H9 (cell line): ENCODE results near the gene TRPM3. TPM values are rescaled to one million over a fixed set of nuclear protein-coding genes. Genes with fewer than 3 reads are reported as not detected.

Source experiments
- DNase-seq: peaks from one replicate; pipeline ENCODE4 v3.0.0-alpha.2; 2017
- H2AFZ ChIP-seq: one replicate; pipeline ENCODE4 v1.6.1; 2013; ENCODE audit warnings: mild to moderate bottlenecking, low read length, control low read depth, moderate library complexity
- H2AK5ac ChIP-seq: 2 replicates; pipeline ENCODE4 v1.6.1; 2013; ENCODE audit warnings: low read length, control low read depth, mixed read lengths; ENCODE audit not compliant: insufficient read length
- H2BK120ac ChIP-seq: one replicate; pipeline ENCODE4 v1.6.1; 2013; ENCODE audit warnings: low read depth, mild to moderate bottlenecking, low read length, control low read depth, inconsistent platforms; ENCODE audit not compliant: poor library complexity, severe bottlenecking
- H2BK12ac ChIP-seq: 2 replicates; pipeline ENCODE4 v1.6.1; 2013; ENCODE audit warnings: low read length, control low read depth, mixed read lengths, low read depth; ENCODE audit not compliant: insufficient read length
- H2BK15ac ChIP-seq: 2 replicates; pipeline ENCODE4 v1.6.1; 2013; ENCODE audit warnings: low read depth, low read length, control low read depth
- H2BK20ac ChIP-seq: one replicate; pipeline ENCODE4 v1.6.1; 2013; ENCODE audit warnings: low read depth, mild to moderate bottlenecking, low read length, control low read depth, inconsistent platforms; ENCODE audit not compliant: poor library complexity, severe bottlenecking
- H2BK5ac ChIP-seq: 2 replicates; pipeline ENCODE4 v1.6.1; 2013; ENCODE audit warnings: low read length, control low read depth, mixed read lengths; ENCODE audit not compliant: insufficient read length
- H3K14ac ChIP-seq: 2 replicates; pipeline ENCODE4 v1.6.1; 2013; ENCODE audit warnings: low read length, control low read depth; ENCODE audit not compliant: insufficient read depth
- H3K18ac ChIP-seq: 2 replicates; pipeline ENCODE4 v1.6.1; 2013; ENCODE audit warnings: low read depth, mild to moderate bottlenecking, mixed read lengths, low read length, control low read depth; ENCODE audit not compliant: insufficient read length
- H3K23ac ChIP-seq: 2 replicates; pipeline ENCODE4 v1.6.1; 2013; ENCODE audit warnings: low read length, control low read depth, mixed read lengths, low read depth; ENCODE audit not compliant: insufficient read length
- H3K23me2 ChIP-seq: 2 replicates; pipeline ENCODE4 v1.6.1; 2013; ENCODE audit warnings: low read depth, mild to moderate bottlenecking, mixed read lengths, low read length, control low read depth; ENCODE audit not compliant: insufficient read length, poor library complexity, severe bottlenecking
- H3K27ac ChIP-seq: 2 replicates; pipeline ENCODE4 v1.5.1; 2013; ENCODE audit warnings: low read length, control low read depth, mixed read lengths, low read depth; ENCODE audit not compliant: insufficient read length
- H3K27me3 ChIP-seq: 2 replicates; pipeline ENCODE4 v1.6.1; 2013; ENCODE audit warnings: low read length, control low read depth, inconsistent platforms; ENCODE audit not compliant: insufficient read depth
- H3K4ac ChIP-seq: 2 replicates; pipeline ENCODE4 v1.6.1; 2013; ENCODE audit warnings: low read depth, mild to moderate bottlenecking, control low read depth, inconsistent platforms, low read length, moderate library complexity
- H3K4me1 ChIP-seq: 2 replicates; pipeline ENCODE4 v1.6.1; 2013; ENCODE audit warnings: low read length, control low read depth, inconsistent platforms; ENCODE audit not compliant: insufficient read depth
- H3K4me2 ChIP-seq: 2 replicates; pipeline ENCODE4 v1.6.1; 2013; ENCODE audit warnings: low read length, control low read depth, mixed read lengths; ENCODE audit not compliant: insufficient read length, insufficient read depth
- H3K56ac ChIP-seq: 2 replicates; pipeline ENCODE4 v1.6.1; 2013; ENCODE audit warnings: low read depth, mild to moderate bottlenecking, mixed read lengths, low read length, control low read depth; ENCODE audit not compliant: insufficient read length
- H3K79me1 ChIP-seq: 2 replicates; pipeline ENCODE4 v1.6.1; 2013; ENCODE audit warnings: low read depth, mild to moderate bottlenecking, moderate library complexity, low read length, control low read depth, inconsistent platforms; ENCODE audit not compliant: insufficient read depth, poor library complexity, severe bottlenecking
- H3K79me2 ChIP-seq: 2 replicates; pipeline ENCODE4 v1.6.1; 2013; ENCODE audit warnings: low read length, control low read depth, inconsistent platforms; ENCODE audit not compliant: insufficient read depth
- H3K9ac ChIP-seq: 2 replicates; pipeline ENCODE4 v1.6.1; 2013; ENCODE audit warnings: low read length, control low read depth, mixed read lengths; ENCODE audit not compliant: insufficient read length; ENCODE audit errors: extremely low read depth
- H3K9me3 ChIP-seq: one replicate; pipeline ENCODE4 v1.6.1; 2013; ENCODE audit warnings: low read depth, low read length, inconsistent platforms; ENCODE audit not compliant: control insufficient read depth
- H3T11ph ChIP-seq: one replicate; pipeline ENCODE4 v1.6.1; 2013; ENCODE audit warnings: mild to moderate bottlenecking, low read length, control low read depth, inconsistent platforms
- H4K20me1 ChIP-seq: one replicate; pipeline ENCODE4 v1.6.1; 2013; ENCODE audit not compliant: control insufficient read depth, insufficient read length, insufficient read depth
- H4K5ac ChIP-seq: 2 replicates; pipeline ENCODE4 v1.6.1; 2013; ENCODE audit warnings: low read depth, mild to moderate bottlenecking, mixed read lengths, low read length, control low read depth; ENCODE audit not compliant: insufficient read length
- H4K8ac ChIP-seq: replicated peaks from 2 replicates; pipeline ENCODE4 v1.6.1; 2013; ENCODE audit warnings: low read length, control low read depth, mixed read lengths, low read depth; ENCODE audit not compliant: insufficient read length
- H4K91ac ChIP-seq: 2 replicates; pipeline ENCODE4 v1.6.1; 2013; ENCODE audit warnings: low read depth, mild to moderate bottlenecking, moderate library complexity, mixed read lengths, low read length, control low read depth; ENCODE audit not compliant: insufficient read length
- H3K27ac Mint-ChIP-seq, 3 experiments: 2 replicates in 2 of 3; 3 replicates in 1 of 3; pipeline ENCODE4 v1.8.0; 2020 to 2021; ENCODE audit warnings: mixed read lengths in 3 of 3, mild to moderate bottlenecking in 1 of 3, moderate library complexity in 1 of 3
- H3K27me3 Mint-ChIP-seq: 2 replicates; pipeline ENCODE4 v1.8.0; 2021; ENCODE audit warnings: low read depth, mild to moderate bottlenecking, moderate library complexity, mixed read lengths
- H3K36me3 Mint-ChIP-seq, 3 experiments: 2 replicates in 2 of 3; 3 replicates in 1 of 3; pipeline ENCODE4 v1.8.0; 2020 to 2021; ENCODE audit warnings: low read depth in 3 of 3, mixed read lengths in 3 of 3; ENCODE audit not compliant: insufficient read depth in 1 of 3
- H3K4me1 Mint-ChIP-seq, 2 experiments: 2 replicates each; pipeline ENCODE4 v1.8.0; 2020; ENCODE audit warnings: mixed read lengths in 2 of 2
- H3K4me3 Mint-ChIP-seq, 2 experiments: 2 replicates in 1 of 2; 3 replicates in 1 of 2; pipeline ENCODE4 v1.8.0; 2020 to 2021; ENCODE audit warnings: mild to moderate bottlenecking in 2 of 2, mixed read lengths in 2 of 2, moderate library complexity in 1 of 2
- H3K9me3 Mint-ChIP-seq, 2 experiments: 2 replicates in 1 of 2; 3 replicates in 1 of 2; pipeline ENCODE4 v1.8.0; 2020; ENCODE audit warnings: mild to moderate bottlenecking in 2 of 2, mixed read lengths in 2 of 2, moderate library complexity in 1 of 2
- CTCF ChIP-seq: fragments of 200-600 bp; sonication (generic); conservative IDR thresholded peaks from 3 replicates; pipeline ENCODE4 v1.8.0; 2021; ENCODE audit warnings: antibody characterized with exemption, mild to moderate bottlenecking
- WGBS: extraction: QIAGEN DNeasy Blood & Tissue Kit; methylation state at CpG from one replicate; pipeline ENCODE4 v1.1.7; 2013; ENCODE audit warnings: missing lambda C conversion rate, low lambda C conversion rate, mixed read lengths; ENCODE audit not compliant: insufficient read length; ENCODE audit errors: extremely low coverage; 5-methylcytosine and 5-hydroxymethylcytosine counted together
- total RNA-seq: library from RNA; stranded (reverse); gene quantifications from 2 replicates; pipeline ENCODE4 v1.2.1, GENCODE V29; 2021

TRPM3 gene
- total RNA-seq, 1 experiment from 2014 or later, result 10.3 TPM

DNA sequence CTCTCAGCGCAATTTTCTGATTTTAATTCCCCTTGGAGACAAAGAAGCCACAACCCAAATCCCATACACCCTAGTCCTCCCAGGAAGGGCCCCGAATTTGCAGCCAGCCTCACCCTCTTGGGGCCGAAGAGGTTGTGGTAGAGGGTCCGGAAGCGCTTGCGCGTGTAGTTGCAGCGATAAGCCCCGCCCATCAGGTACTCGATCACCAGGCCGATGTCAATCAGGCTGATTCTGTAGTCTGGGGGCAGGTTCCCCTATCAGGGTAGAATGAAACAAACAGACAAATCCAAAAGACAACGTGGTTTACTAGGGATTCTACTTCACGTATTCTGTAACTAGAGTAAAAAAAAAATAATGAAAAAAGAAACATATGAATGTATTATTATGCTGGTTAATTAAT lies 496.3 kb downstream of the TRPM3 start:
- Histone ChIP-seq H3K23me2 (no peaks in the 10 kb centered on the region), H3K79me2 (no peaks in the 10 kb centered on the region), H2BK5ac (no peak overlapping the region), H3K56ac (no peak overlapping the region), H3K23ac (no peak overlapping the region), H2BK20ac (no peak overlapping the region), H3K4me1 (no peaks in the 10 kb centered on the region), H3K4me2 (no peak overlapping the region), H2AK5ac (no peak overlapping the region), H3T11ph (no peak overlapping the region), H3K27ac (no peak overlapping the region), H4K5ac (no peak overlapping the region), H3K14ac (no peak overlapping the region), H2AFZ (no peak overlapping the region), H3K9me3 (no peaks in the 10 kb centered on the region), H2BK12ac (no peak overlapping the region), H4K8ac (no peak overlapping the region), H3K4ac (no peak overlapping the region), H3K9ac (no peak overlapping the region), H4K20me1 (no peaks in the 10 kb centered on the region), H2BK120ac (no peak overlapping the region), H3K27me3 (no peaks in the 10 kb centered on the region), H4K91ac (no peak overlapping the region), H3K79me1 (no peaks in the 10 kb centered on the region), H3K18ac (no peak overlapping the region), H2BK15ac (no peak overlapping the region)
- no peak overlapping the region for H3K27ac Mint-ChIP-seq
- no CpG with 5 or more reads among the region's 13 CpGs for WGBS
- no peak for DNase-seq
- TF ChIP-seq CTCF, result no peak
- no peak overlapping the region for H3K4me3 Mint-ChIP-seq
- H3K27me3 Mint-ChIP-seq, result no peaks in the 10 kb centered on the region
- H3K36me3 Mint-ChIP-seq, result peaks cover 5 to 12% (median 8%) of the 10 kb centered on the region in 3 experiments
- H3K9me3 Mint-ChIP-seq, result peaks cover 0 to 8% of the 10 kb centered on the region in 2 experiments; a peak in 3 of 5 replicates
- H3K4me1 Mint-ChIP-seq, result no peaks in the 10 kb centered on the region
